H9 (cell line): ENCODE results near the gene VAV3. TPM values are rescaled to one million over a fixed set of nuclear protein-coding genes. Genes with fewer than 3 reads are reported as not detected.

Experiments
- DNase-seq: peaks from one replicate; pipeline ENCODE4 v3.0.0-alpha.2; 2017
- H2AFZ ChIP-seq: one replicate; pipeline ENCODE4 v1.6.1; 2013; ENCODE audit warnings: mild to moderate bottlenecking, low read length, control low read depth, moderate library complexity
- H2AK5ac ChIP-seq: 2 replicates; pipeline ENCODE4 v1.6.1; 2013; ENCODE audit warnings: low read length, control low read depth, mixed read lengths; ENCODE audit not compliant: insufficient read length
- H2BK120ac ChIP-seq: one replicate; pipeline ENCODE4 v1.6.1; 2013; ENCODE audit warnings: low read depth, mild to moderate bottlenecking, low read length, control low read depth, inconsistent platforms; ENCODE audit not compliant: poor library complexity, severe bottlenecking
- H2BK12ac ChIP-seq: 2 replicates; pipeline ENCODE4 v1.6.1; 2013; ENCODE audit warnings: low read length, control low read depth, mixed read lengths, low read depth; ENCODE audit not compliant: insufficient read length
- H2BK15ac ChIP-seq: 2 replicates; pipeline ENCODE4 v1.6.1; 2013; ENCODE audit warnings: low read depth, low read length, control low read depth
- H2BK20ac ChIP-seq: one replicate; pipeline ENCODE4 v1.6.1; 2013; ENCODE audit warnings: low read depth, mild to moderate bottlenecking, low read length, control low read depth, inconsistent platforms; ENCODE audit not compliant: poor library complexity, severe bottlenecking
- H2BK5ac ChIP-seq: 2 replicates; pipeline ENCODE4 v1.6.1; 2013; ENCODE audit warnings: low read length, control low read depth, mixed read lengths; ENCODE audit not compliant: insufficient read length
- H3K14ac ChIP-seq: 2 replicates; pipeline ENCODE4 v1.6.1; 2013; ENCODE audit warnings: low read length, control low read depth; ENCODE audit not compliant: insufficient read depth
- H3K18ac ChIP-seq: 2 replicates; pipeline ENCODE4 v1.6.1; 2013; ENCODE audit warnings: low read depth, mild to moderate bottlenecking, mixed read lengths, low read length, control low read depth; ENCODE audit not compliant: insufficient read length
- H3K23ac ChIP-seq: 2 replicates; pipeline ENCODE4 v1.6.1; 2013; ENCODE audit warnings: low read length, control low read depth, mixed read lengths, low read depth; ENCODE audit not compliant: insufficient read length
- H3K23me2 ChIP-seq: 2 replicates; pipeline ENCODE4 v1.6.1; 2013; ENCODE audit warnings: low read depth, mild to moderate bottlenecking, mixed read lengths, low read length, control low read depth; ENCODE audit not compliant: insufficient read length, poor library complexity, severe bottlenecking
- H3K27ac ChIP-seq: 2 replicates; pipeline ENCODE4 v1.5.1; 2013; ENCODE audit warnings: low read length, control low read depth, mixed read lengths, low read depth; ENCODE audit not compliant: insufficient read length
- H3K27me3 ChIP-seq: 2 replicates; pipeline ENCODE4 v1.6.1; 2013; ENCODE audit warnings: low read length, control low read depth, inconsistent platforms; ENCODE audit not compliant: insufficient read depth
- H3K4ac ChIP-seq: 2 replicates; pipeline ENCODE4 v1.6.1; 2013; ENCODE audit warnings: low read depth, mild to moderate bottlenecking, control low read depth, inconsistent platforms, low read length, moderate library complexity
- H3K4me1 ChIP-seq: 2 replicates; pipeline ENCODE4 v1.6.1; 2013; ENCODE audit warnings: low read length, control low read depth, inconsistent platforms; ENCODE audit not compliant: insufficient read depth
- H3K4me2 ChIP-seq: 2 replicates; pipeline ENCODE4 v1.6.1; 2013; ENCODE audit warnings: low read length, control low read depth, mixed read lengths; ENCODE audit not compliant: insufficient read length, insufficient read depth
- H3K56ac ChIP-seq: 2 replicates; pipeline ENCODE4 v1.6.1; 2013; ENCODE audit warnings: low read depth, mild to moderate bottlenecking, mixed read lengths, low read length, control low read depth; ENCODE audit not compliant: insufficient read length
- H3K79me1 ChIP-seq: 2 replicates; pipeline ENCODE4 v1.6.1; 2013; ENCODE audit warnings: low read depth, mild to moderate bottlenecking, moderate library complexity, low read length, control low read depth, inconsistent platforms; ENCODE audit not compliant: insufficient read depth, poor library complexity, severe bottlenecking
- H3K79me2 ChIP-seq: 2 replicates; pipeline ENCODE4 v1.6.1; 2013; ENCODE audit warnings: low read length, control low read depth, inconsistent platforms; ENCODE audit not compliant: insufficient read depth
- H3K9ac ChIP-seq: 2 replicates; pipeline ENCODE4 v1.6.1; 2013; ENCODE audit warnings: low read length, control low read depth, mixed read lengths; ENCODE audit not compliant: insufficient read length; ENCODE audit errors: extremely low read depth
- H3K9me3 ChIP-seq: one replicate; pipeline ENCODE4 v1.6.1; 2013; ENCODE audit warnings: low read depth, low read length, inconsistent platforms; ENCODE audit not compliant: control insufficient read depth
- H3T11ph ChIP-seq: one replicate; pipeline ENCODE4 v1.6.1; 2013; ENCODE audit warnings: mild to moderate bottlenecking, low read length, control low read depth, inconsistent platforms
- H4K20me1 ChIP-seq: one replicate; pipeline ENCODE4 v1.6.1; 2013; ENCODE audit not compliant: control insufficient read depth, insufficient read length, insufficient read depth
- H4K5ac ChIP-seq: 2 replicates; pipeline ENCODE4 v1.6.1; 2013; ENCODE audit warnings: low read depth, mild to moderate bottlenecking, mixed read lengths, low read length, control low read depth; ENCODE audit not compliant: insufficient read length
- H4K8ac ChIP-seq: replicated peaks from 2 replicates; pipeline ENCODE4 v1.6.1; 2013; ENCODE audit warnings: low read length, control low read depth, mixed read lengths, low read depth; ENCODE audit not compliant: insufficient read length
- H4K91ac ChIP-seq: 2 replicates; pipeline ENCODE4 v1.6.1; 2013; ENCODE audit warnings: low read depth, mild to moderate bottlenecking, moderate library complexity, mixed read lengths, low read length, control low read depth; ENCODE audit not compliant: insufficient read length
- H3K27ac Mint-ChIP-seq, 3 experiments: 2 replicates in 2 of 3; 3 replicates in 1 of 3; pipeline ENCODE4 v1.8.0; 2020 to 2021; ENCODE audit warnings: mixed read lengths in 3 of 3, mild to moderate bottlenecking in 1 of 3, moderate library complexity in 1 of 3
- H3K27me3 Mint-ChIP-seq: 2 replicates; pipeline ENCODE4 v1.8.0; 2021; ENCODE audit warnings: low read depth, mild to moderate bottlenecking, moderate library complexity, mixed read lengths
- H3K36me3 Mint-ChIP-seq, 3 experiments: 2 replicates in 2 of 3; 3 replicates in 1 of 3; pipeline ENCODE4 v1.8.0; 2020 to 2021; ENCODE audit warnings: low read depth in 3 of 3, mixed read lengths in 3 of 3; ENCODE audit not compliant: insufficient read depth in 1 of 3
- H3K4me1 Mint-ChIP-seq, 2 experiments: 2 replicates each; pipeline ENCODE4 v1.8.0; 2020; ENCODE audit warnings: mixed read lengths in 2 of 2
- H3K4me3 Mint-ChIP-seq, 2 experiments: 2 replicates in 1 of 2; 3 replicates in 1 of 2; pipeline ENCODE4 v1.8.0; 2020 to 2021; ENCODE audit warnings: mild to moderate bottlenecking in 2 of 2, mixed read lengths in 2 of 2, moderate library complexity in 1 of 2
- H3K9me3 Mint-ChIP-seq, 2 experiments: 2 replicates in 1 of 2; 3 replicates in 1 of 2; pipeline ENCODE4 v1.8.0; 2020; ENCODE audit warnings: mild to moderate bottlenecking in 2 of 2, mixed read lengths in 2 of 2, moderate library complexity in 1 of 2
- WGBS: extraction: QIAGEN DNeasy Blood & Tissue Kit; methylation state at CpG from one replicate; pipeline ENCODE4 v1.1.7; 2013; ENCODE audit warnings: missing lambda C conversion rate, low lambda C conversion rate, mixed read lengths; ENCODE audit not compliant: insufficient read length; ENCODE audit errors: extremely low coverage; 5-methylcytosine and 5-hydroxymethylcytosine counted together
- total RNA-seq: library from RNA; stranded (reverse); gene quantifications from 2 replicates; pipeline ENCODE4 v1.2.1, GENCODE V29; 2021
- TF ChIP-seq, protein P1 (sequence below): fragments of 200-600 bp; sonication (generic); conservative IDR thresholded peaks from 3 replicates; pipeline ENCODE4 v1.8.0; 2021; ENCODE audit warnings: antibody characterized with exemption, mild to moderate bottlenecking

VAV3 gene
- total RNA-seq, 1 experiment from 2014 or later: 5.1 TPM

DNA sequence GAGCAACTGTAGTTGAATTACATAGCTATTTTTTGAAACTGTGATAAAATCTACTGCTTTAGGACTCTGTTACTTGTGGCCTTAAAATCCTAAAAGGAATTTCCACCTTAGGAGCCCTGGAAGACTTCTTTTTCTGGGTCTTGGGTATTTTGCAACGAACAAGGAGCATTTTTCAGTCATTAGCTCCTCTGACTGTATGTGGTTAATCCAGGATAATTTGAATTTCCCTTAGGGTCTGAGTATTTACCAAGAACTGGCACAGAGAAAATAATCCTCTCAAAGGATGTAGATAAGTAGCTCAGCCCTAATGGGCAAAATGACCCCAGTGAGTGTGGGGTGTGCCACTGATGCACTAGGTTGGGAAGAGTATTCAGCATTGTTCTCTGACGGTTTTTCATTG, 170.4 kb downstream of the VAV3 start:
- H3K4me1 ChIP-seq: no peaks in the 10 kb centered on the region
- H4K8ac ChIP-seq: no peak overlapping the region
- no peak for DNase-seq

More for the DNA sequence above, 170.4 kb downstream of the VAV3 start:
- H3K56ac ChIP-seq: no peak overlapping the region
- no peak overlapping the region for H4K5ac ChIP-seq
- H2BK5ac ChIP-seq: no peak overlapping the region
- H3K27me3 ChIP-seq: no peaks in the 10 kb centered on the region
- no peak overlapping the region for H2BK120ac ChIP-seq
- H3K4me3 Mint-ChIP-seq: no peak overlapping the region
- no peak overlapping the region for H4K91ac ChIP-seq
- peaks cover 27 to 30% of the 10 kb centered on the region in 2 experiments for H3K4me1 Mint-ChIP-seq
- no peak overlapping the region for H2AFZ ChIP-seq
- no peak overlapping the region for H3K14ac ChIP-seq
- no peaks in the 10 kb centered on the region; a peak in 1 of 7 replicates for H3K36me3 Mint-ChIP-seq
- no peak overlapping the region for H2AK5ac ChIP-seq
- H3K18ac ChIP-seq: no peak overlapping the region
- no peaks in the 10 kb centered on the region for H3K23me2 ChIP-seq
- H3K79me2 ChIP-seq: no peaks in the 10 kb centered on the region
- no peak overlapping the region for H3K23ac ChIP-seq
- no CpG with 5 or more reads among the region's 2 CpGs for WGBS
- no peaks in the 10 kb centered on the region for H3K9me3 ChIP-seq
- H3K79me1 ChIP-seq: no peaks in the 10 kb centered on the region
- no peaks in the 10 kb centered on the region for H3K9me3 Mint-ChIP-seq
- no peak overlapping the region for H3T11ph ChIP-seq
- no peak overlapping the region for H3K27ac ChIP-seq
- TF ChIP-seq, protein P1, sequence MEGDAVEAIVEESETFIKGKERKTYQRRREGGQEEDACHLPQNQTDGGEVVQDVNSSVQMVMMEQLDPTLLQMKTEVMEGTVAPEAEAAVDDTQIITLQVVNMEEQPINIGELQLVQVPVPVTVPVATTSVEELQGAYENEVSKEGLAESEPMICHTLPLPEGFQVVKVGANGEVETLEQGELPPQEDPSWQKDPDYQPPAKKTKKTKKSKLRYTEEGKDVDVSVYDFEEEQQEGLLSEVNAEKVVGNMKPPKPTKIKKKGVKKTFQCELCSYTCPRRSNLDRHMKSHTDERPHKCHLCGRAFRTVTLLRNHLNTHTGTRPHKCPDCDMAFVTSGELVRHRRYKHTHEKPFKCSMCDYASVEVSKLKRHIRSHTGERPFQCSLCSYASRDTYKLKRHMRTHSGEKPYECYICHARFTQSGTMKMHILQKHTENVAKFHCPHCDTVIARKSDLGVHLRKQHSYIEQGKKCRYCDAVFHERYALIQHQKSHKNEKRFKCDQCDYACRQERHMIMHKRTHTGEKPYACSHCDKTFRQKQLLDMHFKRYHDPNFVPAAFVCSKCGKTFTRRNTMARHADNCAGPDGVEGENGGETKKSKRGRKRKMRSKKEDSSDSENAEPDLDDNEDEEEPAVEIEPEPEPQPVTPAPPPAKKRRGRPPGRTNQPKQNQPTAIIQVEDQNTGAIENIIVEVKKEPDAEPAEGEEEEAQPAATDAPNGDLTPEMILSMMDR: no peak
- no peaks in the 10 kb centered on the region for H3K27me3 Mint-ChIP-seq
- H3K4ac ChIP-seq: no peak overlapping the region
- no peak overlapping the region for H2BK20ac ChIP-seq
- H2BK15ac ChIP-seq: no peak overlapping the region
- H3K9ac ChIP-seq: no peak overlapping the region
- H3K4me2 ChIP-seq: no peak overlapping the region
- H2BK12ac ChIP-seq: no peak overlapping the region
- H3K27ac Mint-ChIP-seq: peak overlapping the region in 1 of 3 experiments; percentile 62; a peak in 2 of 7 replicates
- no peaks in the 10 kb centered on the region for H4K20me1 ChIP-seq
